ENCODE results near the gene LRRC49.

GRCh38 chr15:71089801-71090200 is 197.2 kb downstream of the LRRC49 start:
- TF ChIP-seq CTCF (IDR thresholded peaks at IDR 0.05; ENCODE audit: extremely low read depth in 1 of 2, insufficient read depth in 1 of 2, low read depth in 1 of 2, low read length in 2 of 2), result no peak
- TF ChIP-seq POLR2A (IDR thresholded peaks at IDR 0.05; ENCODE audit: low read depth, low read length), result no peak
- no peak for TF ChIP-seq POLR2AphosphoS5 (IDR thresholded peaks at IDR 0.05; ENCODE audit: insufficient read depth, low read depth, low read length)
- TF ChIP-seq, protein P1, sequence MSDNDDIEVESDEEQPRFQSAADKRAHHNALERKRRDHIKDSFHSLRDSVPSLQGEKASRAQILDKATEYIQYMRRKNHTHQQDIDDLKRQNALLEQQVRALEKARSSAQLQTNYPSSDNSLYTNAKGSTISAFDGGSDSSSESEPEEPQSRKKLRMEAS (IDR thresholded peaks at IDR 0.05; ENCODE audit: insufficient read depth, insufficient read length), result no peak
- no peak for TF ChIP-seq JUN (IDR thresholded peaks at IDR 0.05; ENCODE audit: borderline replicate concordance, insufficient read depth, insufficient read length, low read depth)
- TF ChIP-seq FOS (IDR thresholded peaks at IDR 0.05; ENCODE audit: borderline replicate concordance, insufficient read depth, low read length), result no peak
- TF ChIP-seq MYC (IDR thresholded peaks at IDR 0.05; ENCODE audit: low read depth, low read length), result no peak
